ENCODE measurements around the gene CLCN1. TPM values are rescaled to one million over a fixed set of nuclear protein-coding genes. Genes with fewer than 3 reads are reported as not detected.

CLCN1 gene
- total RNA-seq, 2 donors from 2014 or later = 0.23 TPM; not detected in 1

DNA sequence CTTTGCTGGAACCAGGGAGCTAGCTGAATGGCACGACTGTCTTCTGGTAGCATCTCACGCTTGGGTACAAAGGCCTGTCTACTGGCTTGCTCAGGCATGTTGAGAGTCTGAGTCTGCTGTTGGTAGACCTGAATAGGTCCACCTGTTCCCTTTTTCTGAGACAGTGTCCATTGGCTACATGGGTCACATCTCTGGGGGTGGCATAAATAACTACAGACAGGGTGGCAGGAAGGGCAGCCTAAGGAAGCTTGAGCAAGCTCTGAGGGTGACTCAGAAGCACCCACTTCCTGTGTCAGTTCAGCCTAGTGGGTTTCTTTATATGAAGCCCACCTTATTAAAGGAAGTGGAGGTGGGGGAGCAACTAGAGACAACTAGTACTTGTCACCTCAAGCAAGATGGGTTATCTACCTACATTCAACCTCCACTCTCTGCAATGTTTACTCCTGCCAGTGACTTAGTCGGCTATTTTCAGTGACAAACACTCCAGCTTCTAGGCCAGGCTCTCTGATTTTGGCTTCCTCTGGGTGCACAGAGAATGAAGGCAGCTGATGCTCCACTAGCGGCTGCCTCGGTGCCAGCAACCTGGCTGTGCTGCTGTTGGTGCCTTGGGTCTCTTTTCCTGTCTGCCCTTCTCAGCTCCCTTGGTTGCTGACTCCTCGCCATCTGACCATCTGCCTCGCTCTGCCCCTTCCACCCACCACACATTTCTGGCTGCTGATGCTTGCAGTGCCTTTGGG is 59.6 kb downstream of the CLCN1 start:
- no peaks in the 10 kb centered on the region for H3K4me1 ChIP-seq (replicated peaks)
- H3K27me3 ChIP-seq (replicated peaks; ENCODE audit: insufficient read depth) = no peaks in the 10 kb centered on the region
- DNase-seq (ENCODE audit: low spot score) = no peak
- intact Hi-C loops (cut with DNase I) = loop anchor here (5.0 kb wide), 1 partner anchor 42 kb away; no protein-coding TSS in a partner anchor
- WGBS = 74% methylated on average over 7 of the region's 7 CpGs
- H3K9me3 ChIP-seq = no peaks in the 10 kb centered on the region
- no peak overlapping the region for H3K27ac ChIP-seq
- no peaks in the 10 kb centered on the region for H3K36me3 ChIP-seq
- TF ChIP-seq POLR2AphosphoS5 (IDR thresholded peaks at IDR 0.05) = no peak
- TF ChIP-seq, protein P1, sequence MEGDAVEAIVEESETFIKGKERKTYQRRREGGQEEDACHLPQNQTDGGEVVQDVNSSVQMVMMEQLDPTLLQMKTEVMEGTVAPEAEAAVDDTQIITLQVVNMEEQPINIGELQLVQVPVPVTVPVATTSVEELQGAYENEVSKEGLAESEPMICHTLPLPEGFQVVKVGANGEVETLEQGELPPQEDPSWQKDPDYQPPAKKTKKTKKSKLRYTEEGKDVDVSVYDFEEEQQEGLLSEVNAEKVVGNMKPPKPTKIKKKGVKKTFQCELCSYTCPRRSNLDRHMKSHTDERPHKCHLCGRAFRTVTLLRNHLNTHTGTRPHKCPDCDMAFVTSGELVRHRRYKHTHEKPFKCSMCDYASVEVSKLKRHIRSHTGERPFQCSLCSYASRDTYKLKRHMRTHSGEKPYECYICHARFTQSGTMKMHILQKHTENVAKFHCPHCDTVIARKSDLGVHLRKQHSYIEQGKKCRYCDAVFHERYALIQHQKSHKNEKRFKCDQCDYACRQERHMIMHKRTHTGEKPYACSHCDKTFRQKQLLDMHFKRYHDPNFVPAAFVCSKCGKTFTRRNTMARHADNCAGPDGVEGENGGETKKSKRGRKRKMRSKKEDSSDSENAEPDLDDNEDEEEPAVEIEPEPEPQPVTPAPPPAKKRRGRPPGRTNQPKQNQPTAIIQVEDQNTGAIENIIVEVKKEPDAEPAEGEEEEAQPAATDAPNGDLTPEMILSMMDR (IDR thresholded peaks at IDR 0.05) = no peak
- no peak for TF ChIP-seq POLR2A (IDR thresholded peaks at IDR 0.05)
- no peak overlapping the region for H3K4me3 ChIP-seq

DNA sequence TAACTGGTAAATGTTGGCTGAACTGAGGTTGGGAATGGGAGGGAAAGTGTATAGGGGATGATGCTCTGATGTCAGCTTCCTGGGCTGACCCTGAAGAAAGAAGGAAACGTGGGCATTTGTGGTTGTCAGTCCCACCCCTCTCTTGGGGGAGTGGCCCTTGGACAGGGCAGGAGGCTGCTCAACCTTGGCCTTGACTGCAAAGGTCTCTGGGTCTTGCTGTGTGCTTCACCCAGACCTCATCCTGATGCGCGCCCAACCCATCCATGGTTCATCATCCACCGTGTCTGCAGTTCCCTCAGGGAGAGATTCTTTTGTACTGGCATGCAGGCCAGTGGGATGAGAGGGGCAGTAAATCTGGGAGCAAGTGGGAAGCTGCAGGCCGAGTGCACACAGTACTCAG is 60.5 kb downstream of the CLCN1 start:
- no peak overlapping the region for H3K27ac ChIP-seq
- H3K4me3 ChIP-seq = no peak overlapping the region
- H3K27me3 ChIP-seq (replicated peaks; ENCODE audit: insufficient read depth) = no peaks in the 10 kb centered on the region
- H3K36me3 ChIP-seq = no peaks in the 10 kb centered on the region
- H3K9me3 ChIP-seq = no peaks in the 10 kb centered on the region
- TF ChIP-seq POLR2A (IDR thresholded peaks at IDR 0.05) (no peak), POLR2AphosphoS5 (IDR thresholded peaks at IDR 0.05) (no peak)
- TF ChIP-seq, protein P1 (IDR thresholded peaks at IDR 0.05) = no peak
- H3K4me1 ChIP-seq (replicated peaks) = no peaks in the 10 kb centered on the region
- DNase-seq (ENCODE audit: low spot score) = no peak
- intact Hi-C loops (cut with DNase I) = loop anchor here (5.0 kb wide), 1 partner anchor 41 kb away; no protein-coding TSS in a partner anchor
- 61% methylated on average over 5 of the region's 5 CpGs for WGBS

DNA sequence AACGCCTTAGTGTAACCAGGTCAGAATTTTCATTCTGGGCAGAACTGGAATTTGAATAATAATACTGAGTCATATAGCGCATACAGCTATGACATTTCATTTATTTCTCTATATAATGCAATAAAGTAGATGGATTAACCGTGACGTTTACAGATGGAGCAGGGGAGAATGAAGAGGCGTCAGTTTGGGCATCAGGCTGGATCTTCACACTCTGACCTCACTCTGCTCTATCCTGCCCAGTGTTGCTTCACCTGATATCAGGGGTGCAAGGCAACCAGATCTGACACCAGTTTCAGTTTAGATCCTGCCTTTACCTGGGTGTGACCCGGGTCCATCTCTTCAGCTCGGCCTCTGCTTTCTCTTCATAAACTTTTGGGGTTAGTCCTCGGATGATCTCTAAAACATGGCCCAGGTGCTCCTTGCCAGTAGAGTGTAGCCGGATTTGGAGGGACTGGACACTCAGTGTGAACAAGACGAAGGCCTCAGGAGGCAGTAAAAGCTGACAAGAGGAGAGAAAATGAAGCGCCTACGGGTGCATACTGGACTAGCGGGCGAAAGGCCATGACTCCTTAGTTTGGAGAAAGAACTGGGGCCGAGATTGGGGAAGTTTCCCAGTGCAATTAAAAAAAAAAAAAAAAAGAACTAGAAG is 63.8 kb downstream of the CLCN1 start:
- Histone ChIP-seq H3K4me3 (peak overlapping the region; percentile 82 to 89), H3K36me3 (no peaks in the 10 kb centered on the region), H3K27ac (peak overlapping the region; percentile 97 to 99), H3K9me3 (no peaks in the 10 kb centered on the region), H3K27me3 (replicated peaks; ENCODE audit: insufficient read depth) (no peaks in the 10 kb centered on the region), H3K4me1 (replicated peaks) (peaks cover 5% of the 10 kb centered on the region)
- TF ChIP-seq POLR2AphosphoS5 (IDR thresholded peaks at IDR 0.05) = no peak
- TF ChIP-seq, protein P1 (IDR thresholded peaks at IDR 0.05) = no peak
- TF ChIP-seq POLR2A (IDR thresholded peaks at IDR 0.05) = no peak
- no peak for DNase-seq (ENCODE audit: low spot score)
- intact Hi-C loops (cut with DNase I) = loop anchor here (5.0 kb wide), 2 partner anchors 38 to 92 kb away; partner anchors contain the start of gene CASP2
- WGBS = 27% methylated on average over 15 of the region's 15 CpGs

DNA sequence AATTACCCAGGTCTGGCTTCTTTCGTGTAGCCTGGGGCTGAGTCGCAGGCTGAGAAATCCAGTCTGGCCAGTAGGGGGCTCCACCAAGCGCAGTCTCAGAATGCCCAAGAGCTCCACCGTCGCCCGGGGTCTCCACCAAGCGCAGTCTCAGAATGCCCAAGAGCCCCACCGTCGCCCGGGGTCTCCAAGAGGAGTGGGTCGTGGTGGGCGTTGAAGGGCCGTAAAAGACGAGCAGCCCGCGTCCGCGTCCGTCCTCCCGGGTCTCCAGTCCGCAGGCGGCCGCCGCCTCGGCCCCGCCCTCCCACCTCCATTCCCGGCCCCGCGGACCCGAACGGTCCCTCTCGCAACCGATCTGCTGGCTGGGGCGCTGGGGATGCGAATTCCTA is 64.3 kb downstream of the CLCN1 start:
- Histone ChIP-seq H3K27ac (peak overlapping the region; percentile 97 to 99), H3K9me3 (no peaks in the 10 kb centered on the region), H3K36me3 (no peaks in the 10 kb centered on the region), H3K4me3 (peak overlapping the region; percentile 82 to 89), H3K27me3 (replicated peaks; ENCODE audit: insufficient read depth) (no peaks in the 10 kb centered on the region), H3K4me1 (replicated peaks) (peaks cover 5% of the 10 kb centered on the region)
- peak; percentile 84 for DNase-seq (ENCODE audit: low spot score)
- WGBS = under 1% methylated on average over 35 of the region's 35 CpGs
- intact Hi-C loops (cut with DNase I) = loop anchor here (5.0 kb wide), 1 partner anchor 93 kb away; the partner anchor contains the start of gene CASP2
- peak; percentile 28 for TF ChIP-seq POLR2AphosphoS5 (IDR thresholded peaks at IDR 0.05)
- TF ChIP-seq, protein P1 (IDR thresholded peaks at IDR 0.05) = peak; percentile 84 to 91 (median 90)
- peak; percentile 23 for TF ChIP-seq POLR2A (IDR thresholded peaks at IDR 0.05)

Measured in prostate gland (tissue), 2 donors.